Liver (tissue), 9 donors: ENCODE measurements around the gene ZNF678. TPM values are rescaled to one million over a fixed set of nuclear protein-coding genes. Genes with fewer than 3 reads are reported as not detected.
"Not testable (repeated sequence)": the region's sequence is repeated elsewhere in the genome, so short reads cannot be mapped to it uniquely, and the experiment has no call there.

Experiments used
- DNase-seq: peaks from one replicate; pipeline ENCODE4 v3.0.0-alpha.2; 2017; ENCODE audit warnings: low spot score
- H3K27ac ChIP-seq, 2 donors: one replicate each; pipeline ENCODE4 v1.7.0; 2013; ENCODE audit warnings: inconsistent platforms in 2 of 2, low read length in 2 of 2, control low read depth in 1 of 2, low read depth in 1 of 2, mild to moderate bottlenecking in 1 of 2
- H3K27me3 ChIP-seq, 4 donors: one replicate each; pipeline versions ENCODE4 v1.6.1 to v1.7.0; 2013; ENCODE audit warnings: low read length in 3 of 4, inconsistent platforms in 1 of 4, mild to moderate bottlenecking in 1 of 4, moderate library complexity in 1 of 4; ENCODE audit not compliant: control insufficient read depth in 4 of 4, insufficient read depth in 4 of 4
- H3K36me3 ChIP-seq, 4 donors: one replicate each; pipeline versions ENCODE4 v1.6.1 to v1.7.0; 2013; ENCODE audit warnings: low read length in 3 of 4, mild to moderate bottlenecking in 3 of 4, low read depth in 1 of 4, moderate library complexity in 1 of 4; ENCODE audit not compliant: control insufficient read depth in 4 of 4, insufficient read depth in 3 of 4
- H3K4me1 ChIP-seq, 4 donors: one replicate each; pipeline versions ENCODE4 v1.6.1 to v1.7.0; 2013; ENCODE audit warnings: low read length in 3 of 4, mild to moderate bottlenecking in 3 of 4, moderate library complexity in 1 of 4; ENCODE audit not compliant: control insufficient read depth in 4 of 4, insufficient read depth in 4 of 4
- H3K4me3 ChIP-seq, 3 donors: one replicate each; pipeline versions ENCODE4 v1.6.1 to v1.7.0; 2013; ENCODE audit warnings: low read length in 3 of 3, control low read depth in 1 of 3, low read depth in 1 of 3, mild to moderate bottlenecking in 1 of 3
- H3K9ac ChIP-seq, 2 donors: one replicate each; pipeline ENCODE4 v1.7.0; 2013; ENCODE audit warnings: low read length in 2 of 2, mild to moderate bottlenecking in 2 of 2, moderate library complexity in 2 of 2, control low read depth in 1 of 2, low read depth in 1 of 2
- H3K9me3 ChIP-seq, 4 donors: one replicate each; pipeline versions ENCODE4 v1.6.1 to v1.7.0; 2013; ENCODE audit warnings: low read length in 3 of 4; ENCODE audit not compliant: control insufficient read depth in 4 of 4
- ATF3 ChIP-seq: IDR thresholded peaks from 2 replicates; pipeline ENCODE4 v1.6.1; 2016; ENCODE audit warnings: antibody characterized with exemption
- GABPA ChIP-seq, 2 donors: IDR thresholded peaks in 1 of 2; conservative IDR thresholded peaks in 1 of 2; 2 replicates each; pipeline ENCODE4 v1.6.1; 2016; ENCODE audit warnings: antibody characterized with exemption in 2 of 2, mild to moderate bottlenecking in 1 of 2, moderate library complexity in 1 of 2
- HNF4A ChIP-seq, 2 donors: conservative IDR thresholded peaks; 2 replicates each; pipeline ENCODE4 v1.6.1; 2016; ENCODE audit warnings: antibody characterized with exemption in 2 of 2, mild to moderate bottlenecking in 2 of 2
- HNF4G ChIP-seq: IDR thresholded peaks from 2 replicates; pipeline ENCODE4 v1.6.1; 2016; ENCODE audit warnings: antibody characterized with exemption
- JUND ChIP-seq, 2 donors: IDR thresholded peaks; 2 replicates each; pipeline ENCODE4 v1.6.1; 2016; ENCODE audit warnings: antibody characterized with exemption in 2 of 2
- MAX ChIP-seq: IDR thresholded peaks from 2 replicates; pipeline ENCODE4 v1.6.1; 2016; ENCODE audit warnings: antibody characterized with exemption
- NR2F2 ChIP-seq: IDR thresholded peaks from 2 replicates; pipeline ENCODE4 v1.6.1; 2016; ENCODE audit warnings: antibody characterized with exemption
- RAD21 ChIP-seq, 2 donors: IDR thresholded peaks; 2 replicates each; pipeline ENCODE4 v1.6.1; 2016; ENCODE audit warnings: antibody characterized with exemption in 2 of 2, mild to moderate bottlenecking in 2 of 2
- REST ChIP-seq: IDR thresholded peaks from 2 replicates; pipeline ENCODE4 v1.6.1; 2016; ENCODE audit warnings: antibody characterized with exemption, mild to moderate bottlenecking
- SP1 ChIP-seq: IDR thresholded peaks from 2 replicates; pipeline ENCODE4 v1.6.1; 2018; ENCODE audit warnings: antibody characterized with exemption, mild to moderate bottlenecking
- YY1 ChIP-seq: IDR thresholded peaks from 2 replicates; pipeline ENCODE4 v1.6.1; 2016; ENCODE audit warnings: antibody characterized with exemption, mild to moderate bottlenecking
- ZBTB33 ChIP-seq: IDR thresholded peaks from 2 replicates; pipeline ENCODE4 v1.6.1; 2016; ENCODE audit warnings: antibody characterized with exemption
- WGBS: extraction: QIAGEN DNeasy Blood & Tissue Kit; methylation state at CpG from one replicate; pipeline ENCODE4 v1.1.7; 2013; 5-methylcytosine and 5-hydroxymethylcytosine counted together
- polyA plus RNA-seq, 2 donors: library from polyadenylated mRNA; stranded (reverse) in 1 of 2; unstranded in 1 of 2; fragments of 200-250 nt in 1 of 2; fragments of >200 nt in 1 of 2; fragmentation: Nextera tagmentation in 1 of 2; extraction: Ambion mirVana in 1 of 2; gene quantifications; one replicate each; pipeline versions ENCODE4 v1.2.1 to v1.2.3, GENCODE V29; 2013 to 2015
- total RNA-seq, 2 donors: library from RNA; depleted of rRNA; stranded (reverse); fragments of >200 nt; gene quantifications; one replicate each; pipeline ENCODE4 v1.2.3, GENCODE V29; 2014
- donor health status: healthy.
- donor health status: healthy.
- donor health status: healthy.
- donor health status: healthy.
- donor health status: healthy.

The ZNF678 gene
- total and polyA plus RNA-seq, 4 donors, result 0.76 to 16.6 (median 4.2) TPM

- DNase-seq, result no peak
- WGBS, result 96% methylated on average over 3 of the region's 3 CpGs
- Histone ChIP-seq H3K27ac (no peak overlapping the region), H3K27me3 (no peaks in the 10 kb centered on the region), H3K4me3 (no peak overlapping the region), H3K36me3 (peaks cover 0 to 6% (median 0%) of the 10 kb centered on the region in 4 donors), H3K9ac (no peak overlapping the region), H3K4me1 (no peaks in the 10 kb centered on the region), H3K9me3 (peaks cover 4 to 21% (median 8%) of the 10 kb centered on the region in 4 donors)
- TF ChIP-seq YY1, result no peak
- TF ChIP-seq SP1, result no peak
- TF ChIP-seq JUND (IDR thresholded peaks at IDR 0.05), result no peak
- TF ChIP-seq HNF4G, result no peak
- no peak for TF ChIP-seq MAX
- no peak for TF ChIP-seq GABPA (IDR thresholded peaks at IDR 0.05 in 1 of 2, conservative IDR thresholded peaks at IDR 0.05 in 1 of 2)
- no peak for TF ChIP-seq ZBTB33
- no peak for TF ChIP-seq NR2F2
Observed at GRCh38 chr1:227604446-227604845, 41.1 kb downstream of the ZNF678 start.

- peaks cover 11 to 23% (median 13%) of the 10 kb centered on the region in 4 donors for H3K9me3 ChIP-seq
- not testable (repeated sequence) for H3K27ac ChIP-seq, DNase-seq, H3K4me1 ChIP-seq, H3K4me3 ChIP-seq, H3K27me3 ChIP-seq, H3K9ac ChIP-seq, H3K36me3 ChIP-seq
- WGBS, result 82% methylated on average over 9 of the region's 9 CpGs
Observed at GRCh38 chr1:227606271-227606670, 42.9 kb downstream of the ZNF678 start.

GRCh38 chr1:227607336-227607898 is 44.1 kb downstream of the ZNF678 start:
- H3K4me1 ChIP-seq, result no peaks in the 10 kb centered on the region
- no peak for DNase-seq
- TF ChIP-seq HNF4A (conservative IDR thresholded peaks at IDR 0.05), result no peak
- TF ChIP-seq MAX, result no peak
- TF ChIP-seq ATF3, result no peak
- no peak for TF ChIP-seq RAD21 (IDR thresholded peaks at IDR 0.05)
- no peak for TF ChIP-seq REST
- no peak for TF ChIP-seq SP1
- 94% methylated on average over 3 of the region's 3 CpGs for WGBS
- no peak overlapping the region for H3K27ac ChIP-seq
- no peak overlapping the region for H3K9ac ChIP-seq
- no peaks in the 10 kb centered on the region for H3K27me3 ChIP-seq
- H3K9me3 ChIP-seq, result peaks cover 12 to 28% (median 17%) of the 10 kb centered on the region in 4 donors
- no peak overlapping the region for H3K4me3 ChIP-seq
- H3K36me3 ChIP-seq, result peaks cover 0 to 5% (median 0%) of the 10 kb centered on the region in 4 donors
